ENCODE data around the gene NTSR1. TPM values are rescaled to one million over a fixed set of nuclear protein-coding genes. Genes with fewer than 3 reads are reported as not detected.
A peak's percentile ranks its signal among the peaks of the same experiment; 100 is the strongest.

Gene NTSR1
- total RNA-seq, 1 donor from 2014 or later: not detected

- no peak for DNase-seq (ENCODE audit: low read depth)
These were observed 47.4 kb downstream of the NTSR1 start for GRCh38 chr20:62755817-62756724.

- no peak for DNase-seq (ENCODE audit: low read depth)
These were observed 49.7 kb downstream of the NTSR1 start for GRCh38 chr20:62758226-62758912.

GRCh38 chr20:62759981-62760431 lies 51.4 kb downstream of the NTSR1 start:
- no peak for DNase-seq (ENCODE audit: low read depth)

- no peak for DNase-seq (ENCODE audit: low read depth)
These were observed 51.8 kb downstream of the NTSR1 start for GRCh38 chr20:62760471-62760855.

GRCh38 chr20:62760856-62761758 lies 52.5 kb downstream of the NTSR1 start:
- DNase-seq (ENCODE audit: low read depth): no peak

GRCh38 chr20:62761759-62762131 lies 53.1 kb downstream of the NTSR1 start:
- DNase-seq (ENCODE audit: low read depth): no peak

GRCh38 chr20:62762376-62762775 lies 53.7 kb downstream of the NTSR1 start:
- DNase-seq (ENCODE audit: low read depth): no peak

GRCh38 chr20:62762801-62763368 lies 54.2 kb downstream of the NTSR1 start:
- no peak for DNase-seq (ENCODE audit: low read depth)

- no peak for DNase-seq (ENCODE audit: low read depth)
These were observed 54.8 kb downstream of the NTSR1 start for GRCh38 chr20:62763404-62763803.

GRCh38 chr20:62764156-62764935 lies 55.7 kb downstream of the NTSR1 start:
- DNase-seq (ENCODE audit: low read depth): no peak

GRCh38 chr20:62765021-62765420 lies 56.4 kb downstream of the NTSR1 start:
- DNase-seq (ENCODE audit: low read depth): no peak

GRCh38 chr20:62765432-62766070 lies 56.9 kb downstream of the NTSR1 start:
- DNase-seq (ENCODE audit: low read depth): no peak

GRCh38 chr20:62766071-62766450 lies 57.4 kb downstream of the NTSR1 start:
- DNase-seq (ENCODE audit: low read depth): no peak

GRCh38 chr20:62766716-62767115 lies 58.1 kb downstream of the NTSR1 start:
- DNase-seq (ENCODE audit: low read depth): peak; percentile 13

GRCh38 chr20:62768234-62768546 lies 59.6 kb downstream of the NTSR1 start:
- DNase-seq (ENCODE audit: low read depth): no peak

GRCh38 chr20:62768551-62769287 lies 60.1 kb downstream of the NTSR1 start:
- no peak for DNase-seq (ENCODE audit: low read depth)

- no peak for DNase-seq (ENCODE audit: low read depth)
These were observed 60.9 kb downstream of the NTSR1 start for GRCh38 chr20:62769346-62770071.

GRCh38 chr20:62770111-62770910 lies 61.7 kb downstream of the NTSR1 start:
- no peak for DNase-seq (ENCODE audit: low read depth)
